CD1c-positive myeloid dendritic cell (primary cell): Measurements from ENCODE around the gene FMC1.
A peak's percentile ranks its signal among the peaks of the same experiment; 100 is the strongest.
"Not testable (repeated sequence)": the region's sequence is repeated elsewhere in the genome, so short reads cannot be mapped to it uniquely, and the experiment has no call there.

Experiments used
- DNase-seq: peaks from one replicate; pipeline ENCODE4 v3.0.0-alpha.2; 2016; ENCODE audit errors: extremely low spot score

The FMC1 gene

GRCh38 chr7:139340037-139340807 is 915 bp upstream of the FMC1 start:
- peak; percentile 100 for DNase-seq

GRCh38 chr7:139340808-139341057 is 404 bp upstream of the FMC1 start:
- no peak for DNase-seq

- DNase-seq: no peak
Measured at GRCh38 chr7:139341776-139342226, 664 bp downstream of the FMC1 start.

GRCh38 chr7:139345042-139345441 is 3.9 kb downstream of the FMC1 start:
- peak; percentile 64 for DNase-seq

- DNase-seq: no peak
Measured at GRCh38 chr7:139351027-139351426, 9.9 kb downstream of the FMC1 start.

GRCh38 chr7:139354729-139355128 is 13.6 kb downstream of the FMC1 start:
- DNase-seq: no peak

GRCh38 chr7:139355320-139355719 is 14.2 kb downstream of the FMC1 start:
- peak; percentile 55 for DNase-seq

GRCh38 chr7:139357729-139358506 is 16.8 kb downstream of the FMC1 start:
- not testable (repeated sequence) for DNase-seq

- peak; percentile 17 for DNase-seq
Measured at GRCh38 chr7:139358541-139359365, 17.6 kb downstream of the FMC1 start.

GRCh38 chr7:139359366-139360209 is 18.5 kb downstream of the FMC1 start, which contains the start of gene LUC7L2:
Gene LUC7L2 (plus strand): TSS chr7:139359894. CDS start chr7:139360262, 368 bp downstream.
- DNase-seq: peak; percentile 100

- peak; percentile 96 for DNase-seq
Measured at GRCh38 chr7:139360210-139360947, 19.2 kb downstream of the FMC1 start.

GRCh38 chr7:139360948-139361307 is 19.8 kb downstream of the FMC1 start:
- DNase-seq: peak; percentile 4

GRCh38 chr7:139361523-139361922 is 20.4 kb downstream of the FMC1 start:
- no peak for DNase-seq

- no peak for DNase-seq
Measured at GRCh38 chr7:139362302-139362701, 21.2 kb downstream of the FMC1 start.

- no peak for DNase-seq
Measured at GRCh38 chr7:139362981-139363380, 21.8 kb downstream of the FMC1 start.

- DNase-seq: no peak
Measured at GRCh38 chr7:139365336-139365735, 24.2 kb downstream of the FMC1 start.

GRCh38 chr7:139366400-139366799 is 25.3 kb downstream of the FMC1 start:
- DNase-seq: no peak

GRCh38 chr7:139367438-139368155 is 26.5 kb downstream of the FMC1 start:
- no peak for DNase-seq

- DNase-seq: no peak
Measured at GRCh38 chr7:139370301-139370942, 29.3 kb downstream of the FMC1 start.

GRCh38 chr7:139370943-139371313 is 29.8 kb downstream of the FMC1 start:
- DNase-seq: no peak
